GM23248 (cell line): ENCODE data around the gene NPAS2.

ENCODE experiments used
- EZH2 ChIP-seq: fragments of 200-600 bp; sonication (generic); IDR thresholded peaks from 2 replicates; pipeline ENCODE4 v1.6.1; 2018; ENCODE audit warnings: antibody characterized with exemption, mild to moderate bottlenecking; ENCODE audit not compliant: insufficient read depth, poor library complexity, severe bottlenecking
- EZH2phosphoT487 ChIP-seq: fragments of 200-600 bp; sonication (generic); IDR thresholded peaks from 2 replicates; pipeline ENCODE4 v1.6.1; 2018; ENCODE audit warnings: antibody characterized with exemption, moderate library complexity, mild to moderate bottlenecking, low read depth; ENCODE audit not compliant: insufficient read depth

GRCh38 chr2:100928235-100928634 is 108.3 kb downstream of the NPAS2 start:
- no peak for TF ChIP-seq EZH2
- no peak for TF ChIP-seq EZH2phosphoT487
